HG03159 (cell line): Measurements from ENCODE around the gene ZSWIM1.

Experiments
- ATAC-seq: cut with Tn5 transposase; IDR thresholded peaks from one replicate; pipeline ENCODE4 v1.9.1; 2021; ENCODE audit warnings: mild to moderate bottlenecking, moderate library complexity; ENCODE audit not compliant: unreplicated experiment

ZSWIM1 gene

GRCh38 chr20:45907219-45907948 lies 26.4 kb downstream of the ZSWIM1 start:
- no peak for ATAC-seq

- no peak for ATAC-seq
Measured at GRCh38 chr20:45908084-45908483, 27.1 kb downstream of the ZSWIM1 start.

GRCh38 chr20:45909336-45909808 lies 28.3 kb downstream of the ZSWIM1 start:
- no peak for ATAC-seq

DNA sequence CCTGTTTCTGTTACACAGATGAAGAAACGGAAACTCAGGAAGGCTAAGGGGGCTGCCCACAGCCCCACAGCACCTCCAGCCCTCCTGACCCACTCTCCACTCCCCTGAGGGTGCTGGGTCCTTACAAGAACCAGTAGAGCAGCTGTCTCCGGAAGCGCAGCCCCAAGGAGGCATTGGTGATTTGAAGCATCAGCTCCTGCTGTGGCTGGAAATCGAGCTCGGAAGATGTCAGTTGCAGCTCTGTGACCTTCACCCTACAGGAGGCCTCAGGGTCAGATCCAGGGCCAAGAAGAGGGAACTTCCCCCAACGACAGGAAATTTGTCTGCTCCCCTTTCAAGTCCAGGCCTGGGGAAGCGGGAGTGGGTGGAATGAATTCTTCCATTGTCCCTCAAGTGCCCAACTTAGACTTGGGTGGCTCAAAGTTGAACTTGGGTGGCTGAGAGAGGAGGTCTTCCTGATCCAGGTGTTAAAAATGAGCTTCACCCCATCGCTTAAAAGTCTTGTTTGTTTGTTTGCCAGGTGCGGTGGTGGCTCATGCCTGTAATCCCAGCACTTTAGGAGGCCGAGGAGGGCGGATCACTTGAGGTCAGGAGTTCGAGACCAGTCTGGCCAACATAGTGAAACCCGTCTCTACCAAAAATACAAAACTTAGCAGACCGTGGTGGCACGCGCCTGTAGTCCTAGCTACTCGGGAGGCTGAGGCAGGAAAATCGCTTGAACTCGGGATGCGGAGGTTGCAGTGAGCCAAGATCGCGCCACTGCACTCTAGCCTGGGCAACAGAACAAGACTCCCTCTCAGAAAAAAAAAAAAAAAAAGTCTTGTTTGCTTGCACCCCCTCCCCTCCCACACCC lies 29.0 kb downstream of the ZSWIM1 start:
- ATAC-seq = no peak

DNA sequence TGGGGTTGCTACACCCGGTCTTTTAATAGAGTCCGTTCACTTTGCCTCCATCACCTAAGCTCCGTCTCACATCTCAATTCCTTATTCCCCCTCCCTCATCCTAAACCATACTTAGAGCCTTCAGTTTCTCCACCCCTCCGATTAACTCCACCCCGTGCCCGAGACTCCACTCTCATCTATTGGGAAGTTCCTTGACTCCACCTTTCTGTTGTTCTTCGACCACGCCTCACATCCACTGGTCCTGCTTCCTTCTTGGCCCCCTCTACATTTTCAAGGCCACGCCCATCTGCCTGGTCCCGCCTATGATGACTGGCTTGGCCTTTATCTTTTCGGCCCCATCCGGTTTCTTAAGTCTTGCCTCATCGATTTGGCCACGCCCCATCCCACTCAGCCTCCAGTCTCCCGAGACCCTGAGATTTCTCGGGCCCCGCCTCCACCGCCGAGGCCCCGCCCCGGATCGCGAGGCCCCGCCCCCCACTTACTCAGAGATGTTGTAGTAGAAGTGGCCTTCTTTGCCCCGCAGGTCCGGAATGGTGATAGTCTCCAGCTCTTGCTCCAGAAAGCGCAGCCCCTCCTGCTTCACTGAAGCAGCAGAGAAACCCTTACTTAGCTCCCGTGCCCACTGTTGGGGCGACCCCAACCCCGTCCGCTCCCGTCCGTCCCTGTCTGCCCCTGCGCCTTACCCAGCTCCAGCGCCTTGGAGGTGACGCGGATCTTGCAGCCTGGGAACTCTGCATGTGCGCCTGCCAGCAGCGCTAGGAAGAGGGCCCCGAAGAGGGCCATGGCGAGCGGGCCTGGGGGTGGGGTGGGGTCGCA lies 29.9 kb downstream of the ZSWIM1 start:
- ATAC-seq = peak; percentile 89

DNA sequence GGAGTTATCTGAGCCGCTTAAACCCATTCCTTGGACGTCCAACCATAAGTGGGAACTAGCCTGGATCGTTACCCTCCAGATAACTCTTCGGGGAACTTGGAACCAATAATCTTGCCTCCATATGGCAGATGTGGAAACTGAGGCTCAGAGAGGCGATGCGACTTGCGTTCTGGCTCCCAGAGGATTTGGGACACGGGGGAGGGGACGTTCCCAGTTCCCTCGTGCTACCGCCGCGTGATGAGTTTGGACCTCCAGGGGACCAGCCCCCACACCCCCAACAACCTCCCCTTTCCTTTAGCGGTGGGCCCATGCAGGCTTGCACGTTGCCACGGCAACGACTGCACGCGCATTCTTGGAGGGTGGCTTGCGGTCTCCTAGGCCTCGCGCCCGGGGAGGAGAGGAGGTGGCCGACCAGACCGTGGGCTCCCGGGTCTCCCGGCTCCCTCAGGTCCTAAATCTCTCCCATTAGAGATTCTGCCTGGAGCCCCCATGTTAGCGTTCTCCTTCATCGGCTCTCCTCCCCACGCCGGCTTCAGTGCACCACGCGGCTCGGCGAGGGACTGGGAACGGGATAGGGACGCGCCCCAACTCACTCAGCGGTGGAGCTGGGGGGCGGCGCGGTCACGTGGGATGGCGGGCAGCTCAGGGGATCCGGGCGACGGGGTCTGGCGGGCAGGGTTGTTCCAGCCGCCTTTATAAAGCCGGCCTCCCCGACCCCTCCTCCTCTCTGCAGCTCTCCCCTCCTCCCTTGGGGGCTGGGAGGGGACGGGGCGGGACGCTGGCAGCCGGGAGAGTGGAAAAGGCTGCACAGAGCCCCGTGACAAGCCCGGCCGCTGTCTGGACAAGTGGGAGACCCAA lies 30.7 kb downstream of the ZSWIM1 start, which contains the start of gene PLTP:
Gene PLTP (minus strand): TSS at position 670 of the 858 bp plus-strand sequence. CDS start 703 bp downstream, outside the sequence.
- ATAC-seq = peak; percentile 4

DNA sequence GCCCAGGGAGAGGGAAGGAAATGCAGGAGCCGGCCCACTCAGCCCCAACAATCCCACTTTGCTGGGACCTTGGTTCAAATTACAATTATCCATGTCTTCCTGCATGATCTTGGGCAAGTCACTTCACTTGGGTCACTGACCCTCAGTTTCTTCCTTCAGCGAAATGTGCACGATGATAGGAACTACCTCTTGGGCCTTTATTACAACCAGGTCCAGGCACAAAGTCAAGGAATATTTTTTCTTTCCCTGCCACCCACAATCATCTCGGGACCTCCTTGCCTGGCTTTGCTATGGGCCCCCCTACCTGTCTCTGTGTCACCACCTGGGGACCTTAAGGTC lies 31.3 kb downstream of the ZSWIM1 start:
- ATAC-seq = no peak

DNA sequence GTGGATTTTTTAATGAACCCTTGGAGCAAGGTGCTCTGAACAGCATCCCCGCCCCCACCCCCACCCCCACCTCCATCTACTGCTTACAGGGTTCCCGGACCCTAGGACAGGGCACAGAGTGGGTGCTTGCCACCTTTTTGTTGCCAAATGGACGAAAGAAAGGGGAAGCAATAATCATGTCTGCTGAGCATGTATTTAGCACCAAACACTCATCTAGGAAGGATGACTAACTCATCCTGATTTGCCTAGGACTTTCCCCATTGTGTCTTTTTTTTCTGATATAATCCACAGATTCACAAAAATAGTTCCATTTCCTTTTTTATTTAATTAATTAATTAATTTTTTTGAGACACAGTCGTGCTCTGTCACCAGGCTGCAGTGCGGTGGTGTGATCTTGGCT lies 32.1 kb downstream of the ZSWIM1 start:
- no peak for ATAC-seq

DNA sequence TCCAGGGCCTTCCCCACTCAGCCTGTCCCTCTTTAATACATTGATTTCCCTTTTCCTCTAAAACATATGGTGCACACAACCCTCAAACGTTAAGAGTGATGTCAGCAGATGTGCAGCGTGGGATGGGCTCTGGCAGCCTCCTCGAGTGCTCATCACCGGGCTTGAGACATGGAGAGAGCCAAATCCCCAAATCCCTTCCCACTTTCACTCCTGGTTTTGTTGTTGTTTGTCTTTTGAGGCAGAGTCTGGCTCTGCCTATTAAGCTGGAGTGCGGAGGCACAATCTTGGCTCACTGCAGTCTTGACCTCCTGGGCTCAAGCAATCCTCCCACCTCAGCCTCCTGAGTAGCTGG lies 36.7 kb downstream of the ZSWIM1 start:
- no peak for ATAC-seq

DNA sequence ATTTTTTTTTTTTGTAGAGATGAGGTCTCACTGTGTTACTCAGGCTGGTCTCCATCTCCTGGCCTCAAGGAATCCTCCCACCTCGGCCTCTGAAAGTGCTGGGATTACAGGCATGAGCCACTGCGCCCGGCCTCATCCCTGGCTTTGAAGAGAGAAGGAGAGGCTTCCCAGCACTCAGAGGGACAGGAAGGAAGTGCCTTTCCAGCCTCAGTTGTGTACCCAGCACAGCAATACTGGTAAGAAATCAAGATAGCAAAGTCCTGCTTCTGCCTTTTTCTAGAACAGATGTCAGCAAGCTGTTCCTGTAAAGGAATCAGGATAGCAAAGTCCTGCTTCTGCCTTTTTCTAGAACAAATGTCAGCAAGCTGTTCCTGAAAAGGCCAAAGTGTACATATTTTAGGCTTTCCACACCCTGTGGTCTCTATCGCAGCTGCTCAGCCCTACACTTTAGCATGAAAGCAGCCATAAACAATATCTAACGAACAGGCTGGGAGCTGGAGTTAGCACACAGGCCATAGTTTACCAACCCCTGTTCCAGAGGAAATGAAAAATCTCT lies 37.2 kb downstream of the ZSWIM1 start:
- ATAC-seq = no peak

- ATAC-seq = no peak
Measured at GRCh38 chr20:45918779-45919537, 37.9 kb downstream of the ZSWIM1 start.

GRCh38 chr20:45919542-45920399 lies 38.7 kb downstream of the ZSWIM1 start:
- ATAC-seq = no peak

DNA sequence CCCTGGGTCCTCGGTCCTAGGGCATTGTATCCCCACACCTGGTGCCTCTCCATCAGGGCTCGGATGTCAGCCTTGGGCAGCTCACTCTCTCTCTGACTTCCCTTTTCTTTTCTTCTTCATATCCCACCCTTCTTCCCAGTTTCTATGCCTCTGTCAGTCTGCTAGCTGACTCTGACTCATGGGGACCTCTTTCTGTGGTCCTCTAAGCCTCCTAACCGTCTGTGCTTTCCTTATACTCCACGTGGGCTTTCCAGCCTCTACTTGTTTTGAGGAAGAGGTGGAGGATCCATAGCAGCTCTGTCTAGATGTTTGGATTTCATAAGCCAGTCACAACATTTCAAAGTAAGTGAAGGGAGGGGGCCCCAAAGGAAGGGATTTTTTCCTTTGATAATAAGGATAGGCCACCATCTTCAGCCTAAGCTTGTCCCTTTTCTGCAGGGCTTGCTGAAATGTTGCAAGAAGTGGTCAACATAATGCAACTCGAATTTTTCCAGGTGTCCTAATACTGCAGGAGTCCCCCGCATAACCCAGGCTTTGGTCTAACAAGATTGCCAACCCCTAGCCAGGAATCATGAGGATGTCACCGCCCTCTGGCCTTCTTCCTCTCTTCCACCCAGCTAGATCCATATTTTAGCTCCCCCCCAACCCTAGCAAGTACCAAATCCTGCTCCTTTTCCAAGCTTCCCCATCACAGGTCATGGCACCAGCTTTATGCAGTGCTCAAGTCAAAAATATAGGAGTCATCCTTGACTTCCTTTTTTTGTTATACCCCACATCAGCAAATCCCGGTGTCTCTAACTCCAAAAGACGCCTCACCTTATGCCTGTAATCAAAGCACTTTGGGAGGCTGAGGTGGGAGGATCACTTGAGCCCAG lies 39.7 kb downstream of the ZSWIM1 start:
- no peak for ATAC-seq

DNA sequence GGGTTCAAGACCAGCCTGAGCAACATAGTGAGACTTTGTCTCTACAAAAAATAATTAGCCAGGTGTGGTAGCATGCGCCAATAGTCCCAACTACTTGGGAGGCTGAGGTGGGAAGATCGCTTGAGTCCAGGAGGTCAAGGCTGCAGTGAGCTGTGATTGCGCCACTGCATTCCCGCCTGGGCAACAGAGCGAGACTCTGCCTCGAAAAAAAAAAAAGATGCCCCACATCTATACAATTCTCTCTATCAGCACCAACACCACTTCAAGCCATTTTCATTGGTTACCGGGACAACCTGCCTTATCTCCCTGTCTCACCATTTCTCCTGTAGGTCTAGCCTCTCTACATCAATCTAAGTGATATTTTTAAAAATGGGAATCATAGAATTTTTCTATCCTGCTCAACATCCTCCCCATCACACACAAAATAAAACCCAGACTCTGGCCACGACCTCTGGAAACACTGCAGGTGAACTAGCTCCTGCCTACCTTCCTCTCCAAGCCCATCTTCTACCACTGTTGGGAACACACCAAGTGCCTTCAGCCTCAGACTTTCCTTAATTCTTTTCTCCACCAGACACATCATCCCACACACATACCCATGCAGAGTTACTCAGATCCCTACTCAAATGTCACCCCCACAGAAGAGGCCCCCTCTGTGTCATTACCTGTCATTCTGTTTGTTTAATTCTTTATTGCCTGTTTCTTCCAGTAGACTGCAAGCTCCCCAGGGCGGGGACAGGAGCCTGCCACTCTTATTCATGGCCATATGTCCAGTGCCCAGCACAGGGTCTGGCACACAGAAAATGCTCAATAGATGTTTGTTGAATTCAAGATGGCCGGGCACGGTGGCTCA lies 40.5 kb downstream of the ZSWIM1 start:
- no peak for ATAC-seq

DNA sequence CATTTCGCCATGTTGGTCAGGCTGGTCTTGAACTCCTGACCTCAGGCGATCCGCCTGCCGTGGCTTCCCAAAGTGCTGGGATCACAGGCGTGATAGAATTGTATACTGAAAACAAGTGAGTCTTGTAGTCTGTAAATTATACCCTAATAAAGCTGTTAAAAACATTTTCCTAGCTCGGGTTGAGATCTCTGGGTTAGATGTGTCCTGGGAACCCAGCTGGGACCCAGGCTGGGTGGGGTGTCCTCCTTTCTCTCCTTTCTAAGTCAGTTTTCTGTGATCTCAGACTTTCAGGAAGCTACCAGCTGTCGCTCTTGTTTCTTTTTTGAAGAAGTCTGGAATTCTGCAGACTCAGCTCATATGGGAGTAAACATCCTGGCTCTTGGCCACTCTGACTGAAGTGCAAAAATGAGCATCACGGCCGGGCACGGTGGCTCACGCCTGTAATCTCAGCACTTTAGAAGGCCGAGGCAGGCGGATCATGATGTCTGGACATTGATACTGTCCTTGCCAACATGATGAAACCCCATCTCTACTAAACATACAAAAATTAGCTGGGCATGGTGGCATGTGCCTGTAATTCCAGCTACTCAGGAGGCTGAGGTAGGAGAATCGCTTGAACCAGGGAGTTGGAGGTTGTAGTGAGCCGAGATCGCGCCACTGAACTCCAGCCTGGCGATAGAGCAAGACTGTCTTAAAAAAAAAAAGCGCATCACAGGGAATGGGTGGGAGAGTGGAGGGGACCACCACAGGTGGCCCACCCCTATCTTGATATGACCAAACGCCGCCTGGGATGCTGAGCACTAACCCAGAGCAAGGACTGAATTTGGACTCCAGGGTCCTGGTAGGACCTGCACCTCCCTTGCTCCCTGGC lies 43.6 kb downstream of the ZSWIM1 start:
- no peak for ATAC-seq
